K562 (cell line): ENCODE measurements around the gene AMH. TPM values are rescaled to one million over a fixed set of nuclear protein-coding genes. Genes with fewer than 3 reads are reported as not detected.

ENCODE experiments used
- BRD4 ChIP-seq: fragments of 200-600 bp; sonication (generic); IDR thresholded peaks from 2 replicates; pipeline ENCODE4 v1.6.1; 2017; ENCODE audit warnings: inconsistent platforms
- CEBPG ChIP-seq, 3 experiments: fragments of 200-800 bp in 1 of 3; sonication (Bioruptor generic) in 1 of 3; sonication (generic) in 1 of 3; formaldehyde crosslinking in 1 of 3; IDR thresholded peaks in 2 of 3; conservative IDR thresholded peaks in 1 of 3; 2 replicates each; pipeline versions ENCODE4 v1.6.1 to v1.8.0; 2016 to 2022; ENCODE audit warnings: missing compliant biosample characterization in 2 of 3, missing genetic modification characterization in 2 of 3, mild to moderate bottlenecking in 1 of 3, missing genetic modification reagents in 1 of 3
- CHD1 ChIP-seq: fragments of 200-600 bp; sonication (generic); IDR thresholded peaks from one replicate; pipeline ENCODE4 v1.6.1; 2012; ENCODE audit warnings: mild to moderate bottlenecking, moderate library complexity, low read length, inconsistent platforms
- MEIS2 ChIP-seq: fragments of 450-650 bp; IDR thresholded peaks from 2 replicates; pipeline ENCODE4 v1.6.1; 2014; ENCODE audit warnings: mild to moderate bottlenecking; ENCODE audit not compliant: partially characterized antibody
- PHF21A ChIP-seq: fragments of 450-650 bp; IDR thresholded peaks from 2 replicates; pipeline ENCODE4 v1.6.1; 2017; ENCODE audit warnings: low read depth, borderline replicate concordance
- PHTF2 ChIP-seq: fragments of 250-450 bp; sonication (Bioruptor Pico); IDR thresholded peaks from 2 replicates; pipeline ENCODE4 v1.5.0; 2021; ENCODE audit warnings: mild to moderate bottlenecking
- RREB1 ChIP-seq: fragments of 250-450 bp; sonication (Bioruptor Pico); IDR thresholded peaks from 2 replicates; pipeline ENCODE4 v1.4.0; 2020
- RUNX1 ChIP-seq: sonication (generic); IDR thresholded peaks from 2 replicates; pipeline ENCODE4 v1.6.1; 2016; ENCODE audit warnings: antibody characterized with exemption, low read depth
- TCF7 ChIP-seq: sonication (generic); IDR thresholded peaks from 2 replicates; pipeline ENCODE4 v1.6.1; 2016; ENCODE audit warnings: antibody characterized with exemption, borderline replicate concordance
- U2AF1 ChIP-seq: fragments of 200-400 bp; formaldehyde crosslinking; optimal IDR thresholded peaks from 2 replicates; pipeline ENCODE3; 2017; ENCODE audit warnings: mild to moderate bottlenecking, low read depth, low read length, moderate library complexity
- YBX1 ChIP-seq: fragments of 450-650 bp; IDR thresholded peaks from 2 replicates; pipeline ENCODE4 v1.7.1; 2016; ENCODE audit warnings: mild to moderate bottlenecking
- ZNF121 ChIP-seq: sonication (generic); formaldehyde crosslinking; conservative IDR thresholded peaks from 2 replicates; pipeline ENCODE4 v1.8.0; 2022; ENCODE audit warnings: missing genetic modification reagents
- polyA plus RNA-seq, 8 experiments: library from polyadenylated mRNA; depleted of rRNA in 4 of 8; stranded (reverse) in 5 of 8; unstranded in 3 of 8; fragments of >200 nt; fragmentation: Nextera tagmentation in 2 of 8; fragmentation: Illumina TruSeq in 1 of 8; extraction: Ambion mirVana in 2 of 8; extraction: Trizol in 1 of 8; gene quantifications; 2 replicates each; pipeline versions ENCODE4 v1.2.1 to v1.2.3, GENCODE V29; 2011 to 2014; ENCODE audit warnings: inconsistent platforms in 1 of 8, missing spikeins in 1 of 8
- total RNA-seq, 7 experiments: library from RNA; depleted of rRNA in 6 of 7; stranded (reverse); fragments of >200 nt in 6 of 7; fragmentation: Illumina TruSeq in 2 of 7; extraction: Trizol in 2 of 7; gene quantifications; 2 replicates each; pipeline versions ENCODE4 v1.2.1 to v1.2.3, GENCODE V29; 2011 to 2021; ENCODE audit warnings: low replicate concordance in 1 of 7
- TF ChIP-seq, protein P1 (sequence below), 2 experiments: IDR thresholded peaks; 2 replicates each; pipeline ENCODE4 v1.6.1; 2012; ENCODE audit warnings: improper control_type of control experiment in 2 of 2, low read depth in 2 of 2, low read length in 2 of 2, borderline replicate concordance in 1 of 2
- TF ChIP-seq, protein P2 (sequence below): fragments of 450-650 bp; formaldehyde crosslinking; IDR thresholded peaks from 2 replicates; pipeline ENCODE4 v1.4.0; 2020; ENCODE audit warnings: mild to moderate bottlenecking, moderate library complexity

The AMH gene
- total and polyA plus RNA-seq, 9 of the 15 experiments (the other 6 are each of a cell fraction or from before 2014, with no cell fraction given): 0.29 to 27.4 (median 2.6) TPM; not detected in 2

- TF ChIP-seq CHD1: no peak
- TF ChIP-seq, protein P1, sequence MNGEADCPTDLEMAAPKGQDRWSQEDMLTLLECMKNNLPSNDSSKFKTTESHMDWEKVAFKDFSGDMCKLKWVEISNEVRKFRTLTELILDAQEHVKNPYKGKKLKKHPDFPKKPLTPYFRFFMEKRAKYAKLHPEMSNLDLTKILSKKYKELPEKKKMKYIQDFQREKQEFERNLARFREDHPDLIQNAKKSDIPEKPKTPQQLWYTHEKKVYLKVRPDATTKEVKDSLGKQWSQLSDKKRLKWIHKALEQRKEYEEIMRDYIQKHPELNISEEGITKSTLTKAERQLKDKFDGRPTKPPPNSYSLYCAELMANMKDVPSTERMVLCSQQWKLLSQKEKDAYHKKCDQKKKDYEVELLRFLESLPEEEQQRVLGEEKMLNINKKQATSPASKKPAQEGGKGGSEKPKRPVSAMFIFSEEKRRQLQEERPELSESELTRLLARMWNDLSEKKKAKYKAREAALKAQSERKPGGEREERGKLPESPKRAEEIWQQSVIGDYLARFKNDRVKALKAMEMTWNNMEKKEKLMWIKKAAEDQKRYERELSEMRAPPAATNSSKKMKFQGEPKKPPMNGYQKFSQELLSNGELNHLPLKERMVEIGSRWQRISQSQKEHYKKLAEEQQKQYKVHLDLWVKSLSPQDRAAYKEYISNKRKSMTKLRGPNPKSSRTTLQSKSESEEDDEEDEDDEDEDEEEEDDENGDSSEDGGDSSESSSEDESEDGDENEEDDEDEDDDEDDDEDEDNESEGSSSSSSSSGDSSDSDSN (IDR thresholded peaks at IDR 0.05; ENCODE audit: borderline replicate concordance in 1 of 2, low read depth in 2 of 2, low read length in 2 of 2): peak; percentile 27 to 89; a peak in 1 of 4 replicates
- peak; percentile 80 for TF ChIP-seq MEIS2
- TF ChIP-seq TCF7: peak; percentile 67; the same call in 1 of the 2 replicates
- no peak for TF ChIP-seq YBX1
- no peak for TF ChIP-seq PHF21A
- peak; percentile 52 for TF ChIP-seq RREB1 (CRISPR knock-in tag)
- peak; percentile 43 for TF ChIP-seq U2AF1
- peak; percentile 3; the same call in 1 of the 2 replicates for TF ChIP-seq CEBPG (CRISPR knock-in tag; IDR thresholded peaks at IDR 0.05)
- peak in 1 of 2 experiments; percentile 39; a peak in 2 of 4 replicates for TF ChIP-seq CEBPG (tag; conservative IDR thresholded peaks at IDR 0.05 in 1 of 2, IDR thresholded peaks at IDR 0.05 in 1 of 2)
- no peak for TF ChIP-seq ZNF121 (CRISPR knock-in tag)
- TF ChIP-seq PHTF2: no peak
- TF ChIP-seq RUNX1: no peak
- TF ChIP-seq BRD4: peak; percentile 94
- TF ChIP-seq, protein P2, sequence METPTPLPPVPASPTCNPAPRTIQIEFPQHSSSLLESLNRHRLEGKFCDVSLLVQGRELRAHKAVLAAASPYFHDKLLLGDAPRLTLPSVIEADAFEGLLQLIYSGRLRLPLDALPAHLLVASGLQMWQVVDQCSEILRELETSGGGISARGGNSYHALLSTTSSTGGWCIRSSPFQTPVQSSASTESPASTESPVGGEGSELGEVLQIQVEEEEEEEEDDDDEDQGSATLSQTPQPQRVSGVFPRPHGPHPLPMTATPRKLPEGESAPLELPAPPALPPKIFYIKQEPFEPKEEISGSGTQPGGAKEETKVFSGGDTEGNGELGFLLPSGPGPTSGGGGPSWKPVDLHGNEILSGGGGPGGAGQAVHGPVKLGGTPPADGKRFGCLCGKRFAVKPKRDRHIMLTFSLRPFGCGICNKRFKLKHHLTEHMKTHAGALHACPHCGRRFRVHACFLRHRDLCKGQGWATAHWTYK (CRISPR knock-in tag): peak; percentile 88
These were observed 12.6 kb upstream of the AMH start, which contains the start of the genes PLEKHJ1 and SF3A2 (continued) for GRCh38 chr19:2236314-2237050.
